Body of pancreas (tissue), 4 donors: ENCODE results near the gene TLL2. TPM values are rescaled to one million over a fixed set of nuclear protein-coding genes. Genes with fewer than 3 reads are reported as not detected.
A peak's percentile ranks its signal among the peaks of the same experiment; 100 is the strongest.

Experiments used
- ATAC-seq: fragments of 150-250 bp; one replicate; pipeline ENCODE4 v1.9.1; 2016
- DNase-seq, 4 donors: peaks; one replicate each; pipeline ENCODE4 v3.0.0-alpha.2; 2019
- H3K27ac ChIP-seq, 4 donors: fragments of 200-600 bp; sonication (generic); 1 replicate in 3 of 4; 2 replicates in 1 of 4; pipeline versions ENCODE4 v1.5.1 to v1.6.1; 2016 to 2019; ENCODE audit warnings: mild to moderate bottlenecking in 1 of 4, mixed read lengths in 1 of 4, moderate library complexity in 1 of 4
- H3K27me3 ChIP-seq, 2 donors: fragments of 200-600 bp; sonication (generic); one replicate each; pipeline ENCODE4 v1.6.0; 2016; ENCODE audit warnings: mild to moderate bottlenecking in 1 of 2
- H3K36me3 ChIP-seq, 2 donors: fragments of 200-600 bp; sonication (generic); replicated peaks in 1 of 2; 2 replicates each; pipeline ENCODE4 v1.5.1; 2016; ENCODE audit warnings: low read depth in 2 of 2; ENCODE audit not compliant: insufficient read depth in 1 of 2
- H3K4me1 ChIP-seq: fragments of 200-600 bp; sonication (generic); one replicate; pipeline ENCODE4 v1.6.0; 2016
- H3K4me3 ChIP-seq, 2 donors: fragments of 200-600 bp; sonication (generic); 1 replicate in 1 of 2; 2 replicates in 1 of 2; pipeline ENCODE4 v1.5.1; 2016 to 2019
- H3K9me3 ChIP-seq, 3 donors: fragments of 200-600 bp; sonication (generic); 1 replicate in 2 of 3; 2 replicates in 1 of 3; pipeline ENCODE4 v1.5.1; 2016
- CTCF ChIP-seq, 7 experiments: fragments of 450-650 bp in 4 of 7; fragments of 200-600 bp in 3 of 7; sonication (generic) in 3 of 7; IDR thresholded peaks; one replicate each; pipeline ENCODE4 v1.5.1; 2016 to 2019; ENCODE audit warnings: antibody characterized with exemption in 7 of 7
- POLR2A ChIP-seq, 3 donors: fragments of 450-650 bp; IDR thresholded peaks; one replicate each; pipeline ENCODE4 v1.6.1; 2016; ENCODE audit warnings: antibody characterized with exemption in 3 of 3, mild to moderate bottlenecking in 2 of 3
- WGBS, 2 donors: methylation state at CpG; one replicate each; pipeline ENCODE4 v1.1.5; 2017; 5-methylcytosine and 5-hydroxymethylcytosine counted together
- intact Hi-C: fragments of 100-400 bp; cut with DNase I; formaldehyde crosslinking; loops from one replicate; pipeline ENCODE4 v1.15.1; 2023
- total RNA-seq, 2 donors: library from RNA; depleted of rRNA; stranded (reverse); fragments of >200 nt; gene quantifications; one replicate each; pipeline ENCODE4 v1.1.0, GENCODE V29; 2016

TLL2 gene
- total RNA-seq, 2 donors from 2014 or later, result not detected

- TF ChIP-seq CTCF (IDR thresholded peaks at IDR 0.05), result no peak
- no peak for TF ChIP-seq POLR2A (IDR thresholded peaks at IDR 0.05)
- H3K36me3 ChIP-seq, result no peaks in the 10 kb centered on the region
- no peak overlapping the region for H3K4me3 ChIP-seq
- DNase-seq, result peak; percentile 20 to 55 (median 34)
- H3K27ac ChIP-seq, result peak overlapping the region in 3 of 4 donors; percentile 41 to 67 (median 46)
- H3K27me3 ChIP-seq, result no peaks in the 10 kb centered on the region
- peaks cover 25% of the 10 kb centered on the region for H3K4me1 ChIP-seq
- WGBS, 2 donors, result 19 to 43% methylated on average over 5 of the region's 5 CpGs
- ATAC-seq, result no peak
- intact Hi-C loops, result no loop called here
- H3K9me3 ChIP-seq, result no peaks in the 10 kb centered on the region
These were observed 123.9 kb downstream of the TLL2 start for GRCh38 chr10:96389785-96390184.

- DNase-seq (no peak), ATAC-seq (no peak)
- TF ChIP-seq CTCF (IDR thresholded peaks at IDR 0.05), result no peak
- TF ChIP-seq POLR2A (IDR thresholded peaks at IDR 0.05), result no peak
- Histone ChIP-seq H3K9me3 (no peaks in the 10 kb centered on the region), H3K27ac (no peak overlapping the region), H3K4me3 (no peak overlapping the region), H3K27me3 (no peaks in the 10 kb centered on the region), H3K4me1 (peaks cover 25% of the 10 kb centered on the region), H3K36me3 (no peaks in the 10 kb centered on the region)
- WGBS, 2 donors, result 84 to 91% methylated on average over 7 of the region's 7 CpGs
- intact Hi-C loops, result no loop called here
These were observed 126.1 kb downstream of the TLL2 start for GRCh38 chr10:96387601-96388000.

GRCh38 chr10:96387161-96387560 is 126.6 kb downstream of the TLL2 start:
- TF ChIP-seq CTCF (IDR thresholded peaks at IDR 0.05), result no peak
- no peak for ATAC-seq
- Histone ChIP-seq H3K27ac (no peak overlapping the region), H3K9me3 (no peaks in the 10 kb centered on the region), H3K36me3 (no peaks in the 10 kb centered on the region), H3K4me3 (no peak overlapping the region), H3K27me3 (no peaks in the 10 kb centered on the region), H3K4me1 (peaks cover 25% of the 10 kb centered on the region)
- intact Hi-C loops, result no loop called here
- 83 to 87% methylated on average over 2 of the region's 2 CpGs for WGBS, 2 donors
- no peak for DNase-seq

GRCh38 chr10:96384506-96384905 is 129.2 kb downstream of the TLL2 start:
- Histone ChIP-seq H3K27ac (no peak overlapping the region), H3K4me1 (peaks cover 7% of the 10 kb centered on the region), H3K4me3 (no peak overlapping the region), H3K27me3 (no peaks in the 10 kb centered on the region), H3K9me3 (no peaks in the 10 kb centered on the region), H3K36me3 (no peaks in the 10 kb centered on the region)
- DNase-seq (no peak), ATAC-seq (no peak)
- WGBS, 2 donors, result 77 to 80% methylated on average over 25 of the region's 25 CpGs
- intact Hi-C loops, result no loop called here
- TF ChIP-seq POLR2A (IDR thresholded peaks at IDR 0.05) (no peak), CTCF (IDR thresholded peaks at IDR 0.05) (no peak)

GRCh38 chr10:96380821-96381220 is 132.9 kb downstream of the TLL2 start:
- intact Hi-C loops, result no loop called here
- Histone ChIP-seq H3K27ac (no peak overlapping the region), H3K4me3 (no peak overlapping the region), H3K27me3 (no peaks in the 10 kb centered on the region), H3K36me3 (no peaks in the 10 kb centered on the region), H3K4me1 (no peaks in the 10 kb centered on the region), H3K9me3 (no peaks in the 10 kb centered on the region)
- DNase-seq (peak in 1 of 4 donors; percentile 27), ATAC-seq (no peak)
- TF ChIP-seq POLR2A (IDR thresholded peaks at IDR 0.05), result no peak
- no peak for TF ChIP-seq CTCF (IDR thresholded peaks at IDR 0.05)
- 87 to 91% methylated on average over 7 of the region's 7 CpGs for WGBS, 2 donors
